AG09309 (cell line): ENCODE results near the gene MYO1E.

Experiments used
- DNase-seq: peaks from one replicate; pipeline ENCODE4 v3.0.0-alpha.2; 2010; ENCODE audit warnings: low read depth
- H3K4me3 ChIP-seq: 2 replicates; pipeline ENCODE4 v1.5.1; 2011; ENCODE audit warnings: mild to moderate bottlenecking, low read depth, low read length, moderate library complexity; ENCODE audit not compliant: control insufficient read depth
- CTCF ChIP-seq: IDR thresholded peaks from 2 replicates; pipeline ENCODE4 v1.5.1; 2011; ENCODE audit warnings: mild to moderate bottlenecking, low read depth, low read length, inconsistent platforms; ENCODE audit not compliant: insufficient read depth, control insufficient read depth; ENCODE audit errors: missing control alignments

The MYO1E gene

GRCh38 chr15:59292442-59293151, 80.1 kb downstream of the MYO1E start:
- DNase-seq, result no peak
- TF ChIP-seq CTCF, result no peak
- no peak overlapping the region for H3K4me3 ChIP-seq

GRCh38 chr15:59291213-59291549, 81.5 kb downstream of the MYO1E start:
- no peak for DNase-seq
- TF ChIP-seq CTCF, result no peak
- no peak overlapping the region for H3K4me3 ChIP-seq

GRCh38 chr15:59290295-59291212, 82.1 kb downstream of the MYO1E start:
- TF ChIP-seq CTCF, result no peak
- DNase-seq, result no peak
- no peak overlapping the region for H3K4me3 ChIP-seq

GRCh38 chr15:59289574-59289973, 83.1 kb downstream of the MYO1E start:
- no peak for DNase-seq
- TF ChIP-seq CTCF, result no peak
- no peak overlapping the region for H3K4me3 ChIP-seq

- TF ChIP-seq CTCF, result no peak
- no peak for DNase-seq
- H3K4me3 ChIP-seq, result no peak overlapping the region
Observed at GRCh38 chr15:59283717-59284391, 88.8 kb downstream of the MYO1E start.

GRCh38 chr15:59282515-59283337, 89.9 kb downstream of the MYO1E start:
- DNase-seq, result no peak
- H3K4me3 ChIP-seq, result no peak overlapping the region

More at GRCh38 chr15:59282515-59283337, 89.9 kb downstream of the MYO1E start:
- TF ChIP-seq CTCF, result no peak
